Liver (tissue), 9 donors: ENCODE measurements around the gene FRMD4A. TPM values are rescaled to one million over a fixed set of nuclear protein-coding genes. Genes with fewer than 3 reads are reported as not detected.

ENCODE experiments used
- DNase-seq: peaks from one replicate; pipeline ENCODE4 v3.0.0-alpha.2; 2017; ENCODE audit warnings: low spot score
- H3K27ac ChIP-seq, 2 donors: one replicate each; pipeline ENCODE4 v1.7.0; 2013; ENCODE audit warnings: inconsistent platforms in 2 of 2, low read length in 2 of 2, control low read depth in 1 of 2, low read depth in 1 of 2, mild to moderate bottlenecking in 1 of 2
- H3K27me3 ChIP-seq, 4 donors: one replicate each; pipeline versions ENCODE4 v1.6.1 to v1.7.0; 2013; ENCODE audit warnings: low read length in 3 of 4, inconsistent platforms in 1 of 4, mild to moderate bottlenecking in 1 of 4, moderate library complexity in 1 of 4; ENCODE audit not compliant: control insufficient read depth in 4 of 4, insufficient read depth in 4 of 4
- H3K36me3 ChIP-seq, 4 donors: one replicate each; pipeline versions ENCODE4 v1.6.1 to v1.7.0; 2013; ENCODE audit warnings: low read length in 3 of 4, mild to moderate bottlenecking in 3 of 4, low read depth in 1 of 4, moderate library complexity in 1 of 4; ENCODE audit not compliant: control insufficient read depth in 4 of 4, insufficient read depth in 3 of 4
- H3K4me1 ChIP-seq, 4 donors: one replicate each; pipeline versions ENCODE4 v1.6.1 to v1.7.0; 2013; ENCODE audit warnings: low read length in 3 of 4, mild to moderate bottlenecking in 3 of 4, moderate library complexity in 1 of 4; ENCODE audit not compliant: control insufficient read depth in 4 of 4, insufficient read depth in 4 of 4
- H3K4me3 ChIP-seq, 3 donors: one replicate each; pipeline versions ENCODE4 v1.6.1 to v1.7.0; 2013; ENCODE audit warnings: low read length in 3 of 3, control low read depth in 1 of 3, low read depth in 1 of 3, mild to moderate bottlenecking in 1 of 3
- H3K9ac ChIP-seq, 2 donors: one replicate each; pipeline ENCODE4 v1.7.0; 2013; ENCODE audit warnings: low read length in 2 of 2, mild to moderate bottlenecking in 2 of 2, moderate library complexity in 2 of 2, control low read depth in 1 of 2, low read depth in 1 of 2
- H3K9me3 ChIP-seq, 4 donors: one replicate each; pipeline versions ENCODE4 v1.6.1 to v1.7.0; 2013; ENCODE audit warnings: low read length in 3 of 4; ENCODE audit not compliant: control insufficient read depth in 4 of 4
- EGR1 ChIP-seq, 2 donors: IDR thresholded peaks; 2 replicates each; pipeline ENCODE4 v1.6.1; 2016 to 2018; ENCODE audit warnings: antibody characterized with exemption in 2 of 2, low read depth in 2 of 2
- FOXA1 ChIP-seq: IDR thresholded peaks from 2 replicates; pipeline ENCODE4 v1.6.1; 2016; ENCODE audit warnings: antibody characterized with exemption
- FOXA2 ChIP-seq: IDR thresholded peaks from 2 replicates; pipeline ENCODE4 v1.6.1; 2016; ENCODE audit warnings: antibody characterized with exemption
- GABPA ChIP-seq, 2 donors: IDR thresholded peaks in 1 of 2; conservative IDR thresholded peaks in 1 of 2; 2 replicates each; pipeline ENCODE4 v1.6.1; 2016; ENCODE audit warnings: antibody characterized with exemption in 2 of 2, mild to moderate bottlenecking in 1 of 2, moderate library complexity in 1 of 2
- HNF4A ChIP-seq, 2 donors: conservative IDR thresholded peaks; 2 replicates each; pipeline ENCODE4 v1.6.1; 2016; ENCODE audit warnings: antibody characterized with exemption in 2 of 2, mild to moderate bottlenecking in 2 of 2
- HNF4G ChIP-seq: IDR thresholded peaks from 2 replicates; pipeline ENCODE4 v1.6.1; 2016; ENCODE audit warnings: antibody characterized with exemption
- JUND ChIP-seq, 2 donors: IDR thresholded peaks; 2 replicates each; pipeline ENCODE4 v1.6.1; 2016; ENCODE audit warnings: antibody characterized with exemption in 2 of 2
- NR2F2 ChIP-seq: IDR thresholded peaks from 2 replicates; pipeline ENCODE4 v1.6.1; 2016; ENCODE audit warnings: antibody characterized with exemption
- RAD21 ChIP-seq, 2 donors: IDR thresholded peaks; 2 replicates each; pipeline ENCODE4 v1.6.1; 2016; ENCODE audit warnings: antibody characterized with exemption in 2 of 2, mild to moderate bottlenecking in 2 of 2
- RXRA ChIP-seq, 2 donors: IDR thresholded peaks; 2 replicates each; pipeline ENCODE4 v1.6.1; 2017 to 2018; ENCODE audit warnings: antibody characterized with exemption in 2 of 2, mild to moderate bottlenecking in 1 of 2
- SP1 ChIP-seq: IDR thresholded peaks from 2 replicates; pipeline ENCODE4 v1.6.1; 2018; ENCODE audit warnings: antibody characterized with exemption, mild to moderate bottlenecking
- TAF1 ChIP-seq: conservative IDR thresholded peaks from 2 replicates; pipeline ENCODE4 v1.6.1; 2016; ENCODE audit warnings: antibody characterized with exemption, mild to moderate bottlenecking
- YY1 ChIP-seq: IDR thresholded peaks from 2 replicates; pipeline ENCODE4 v1.6.1; 2016; ENCODE audit warnings: antibody characterized with exemption, mild to moderate bottlenecking
- WGBS: extraction: QIAGEN DNeasy Blood & Tissue Kit; methylation state at CpG from one replicate; pipeline ENCODE4 v1.1.7; 2013; 5-methylcytosine and 5-hydroxymethylcytosine counted together
- polyA plus RNA-seq, 2 donors: library from polyadenylated mRNA; stranded (reverse) in 1 of 2; unstranded in 1 of 2; fragments of 200-250 nt in 1 of 2; fragments of >200 nt in 1 of 2; fragmentation: Nextera tagmentation in 1 of 2; extraction: Ambion mirVana in 1 of 2; gene quantifications; one replicate each; pipeline versions ENCODE4 v1.2.1 to v1.2.3, GENCODE V29; 2013 to 2015
- total RNA-seq, 2 donors: library from RNA; depleted of rRNA; stranded (reverse); fragments of >200 nt; gene quantifications; one replicate each; pipeline ENCODE4 v1.2.3, GENCODE V29; 2014
- TF ChIP-seq, protein P1 (sequence below): fragments of 150-350 bp; IDR thresholded peaks from 2 replicates; pipeline ENCODE4 v1.5.1; 2017; ENCODE audit warnings: improper control_type of control experiment, low read depth, low read length; ENCODE audit not compliant: missing input control
- TF ChIP-seq, protein P2 (sequence below): IDR thresholded peaks from 2 replicates; pipeline ENCODE4 v1.6.1; 2016; ENCODE audit warnings: antibody characterized with exemption, mild to moderate bottlenecking
- TF ChIP-seq, protein P3 (sequence below): IDR thresholded peaks from 2 replicates; pipeline ENCODE4 v1.6.1; 2016; ENCODE audit warnings: antibody characterized with exemption
- TF ChIP-seq, protein P4 (sequence below): IDR thresholded peaks from 2 replicates; pipeline ENCODE4 v1.6.1; 2016; ENCODE audit warnings: antibody characterized with exemption
- TF ChIP-seq, protein P5 (sequence below): IDR thresholded peaks from 2 replicates; pipeline ENCODE4 v1.6.1; 2016; ENCODE audit warnings: antibody characterized with exemption
- donor health status: healthy.
- donor health status: healthy.
- donor health status: healthy.
- donor health status: healthy.
- donor health status: healthy.

The FRMD4A gene
- total and polyA plus RNA-seq, 4 donors: 8.2 to 34.3 (median 13.1) TPM

DNA sequence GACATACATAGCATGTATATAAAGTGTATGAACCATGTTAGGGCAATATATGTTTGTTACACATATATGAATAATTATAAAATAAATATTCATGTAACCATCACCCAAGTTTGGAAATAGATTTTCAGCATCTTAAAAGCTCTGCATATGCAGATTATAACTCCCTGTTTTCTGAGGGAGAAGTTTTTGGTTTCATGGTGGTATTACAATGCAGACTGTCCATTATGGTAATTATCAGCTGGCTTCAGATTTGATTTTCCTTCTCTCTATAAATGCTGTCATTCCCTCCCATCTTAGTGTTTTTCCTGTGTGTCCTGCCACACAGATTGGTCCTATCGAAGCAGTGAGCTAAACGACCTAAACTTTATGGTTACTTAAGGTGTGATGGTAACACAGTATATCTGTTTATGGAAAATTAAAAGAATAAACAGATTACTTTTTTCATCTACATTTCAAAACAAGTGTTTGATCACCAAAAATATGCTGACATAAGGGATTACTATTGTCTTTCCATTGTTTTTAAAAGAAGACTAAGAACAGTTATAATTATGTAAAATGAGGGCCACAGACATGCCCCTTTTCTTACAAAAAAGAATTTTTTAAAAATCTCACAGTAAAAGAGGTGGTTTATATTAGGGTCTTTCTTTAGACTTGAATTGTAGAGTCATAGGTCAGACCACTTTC is 726.2 kb downstream of the FRMD4A start:
- WGBS: 92% methylated on average over 2 of the region's 2 CpGs
- no peaks in the 10 kb centered on the region for H3K9me3 ChIP-seq
- no peak overlapping the region for H3K27ac ChIP-seq
- DNase-seq: no peak
- H3K36me3 ChIP-seq: peaks cover 5 to 26% (median 20%) of the 10 kb centered on the region in 4 donors
- H3K9ac ChIP-seq: no peak overlapping the region
- TF ChIP-seq JUND (IDR thresholded peaks at IDR 0.05) (no peak), FOXA2 (no peak), SP1 (no peak), NR2F2 (no peak), RXRA (IDR thresholded peaks at IDR 0.05) (no peak), FOXA1 (no peak), RAD21 (IDR thresholded peaks at IDR 0.05) (no peak), HNF4A (conservative IDR thresholded peaks at IDR 0.05) (no peak), TAF1 (no peak), HNF4G (no peak), YY1 (no peak), GABPA (IDR thresholded peaks at IDR 0.05 in 1 of 2, conservative IDR thresholded peaks at IDR 0.05 in 1 of 2) (no peak), EGR1 (IDR thresholded peaks at IDR 0.05; ENCODE audit: low read depth in 2 of 2) (no peak)
- TF ChIP-seq, protein P1, sequence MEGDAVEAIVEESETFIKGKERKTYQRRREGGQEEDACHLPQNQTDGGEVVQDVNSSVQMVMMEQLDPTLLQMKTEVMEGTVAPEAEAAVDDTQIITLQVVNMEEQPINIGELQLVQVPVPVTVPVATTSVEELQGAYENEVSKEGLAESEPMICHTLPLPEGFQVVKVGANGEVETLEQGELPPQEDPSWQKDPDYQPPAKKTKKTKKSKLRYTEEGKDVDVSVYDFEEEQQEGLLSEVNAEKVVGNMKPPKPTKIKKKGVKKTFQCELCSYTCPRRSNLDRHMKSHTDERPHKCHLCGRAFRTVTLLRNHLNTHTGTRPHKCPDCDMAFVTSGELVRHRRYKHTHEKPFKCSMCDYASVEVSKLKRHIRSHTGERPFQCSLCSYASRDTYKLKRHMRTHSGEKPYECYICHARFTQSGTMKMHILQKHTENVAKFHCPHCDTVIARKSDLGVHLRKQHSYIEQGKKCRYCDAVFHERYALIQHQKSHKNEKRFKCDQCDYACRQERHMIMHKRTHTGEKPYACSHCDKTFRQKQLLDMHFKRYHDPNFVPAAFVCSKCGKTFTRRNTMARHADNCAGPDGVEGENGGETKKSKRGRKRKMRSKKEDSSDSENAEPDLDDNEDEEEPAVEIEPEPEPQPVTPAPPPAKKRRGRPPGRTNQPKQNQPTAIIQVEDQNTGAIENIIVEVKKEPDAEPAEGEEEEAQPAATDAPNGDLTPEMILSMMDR: no peak
- TF ChIP-seq, protein P2, sequence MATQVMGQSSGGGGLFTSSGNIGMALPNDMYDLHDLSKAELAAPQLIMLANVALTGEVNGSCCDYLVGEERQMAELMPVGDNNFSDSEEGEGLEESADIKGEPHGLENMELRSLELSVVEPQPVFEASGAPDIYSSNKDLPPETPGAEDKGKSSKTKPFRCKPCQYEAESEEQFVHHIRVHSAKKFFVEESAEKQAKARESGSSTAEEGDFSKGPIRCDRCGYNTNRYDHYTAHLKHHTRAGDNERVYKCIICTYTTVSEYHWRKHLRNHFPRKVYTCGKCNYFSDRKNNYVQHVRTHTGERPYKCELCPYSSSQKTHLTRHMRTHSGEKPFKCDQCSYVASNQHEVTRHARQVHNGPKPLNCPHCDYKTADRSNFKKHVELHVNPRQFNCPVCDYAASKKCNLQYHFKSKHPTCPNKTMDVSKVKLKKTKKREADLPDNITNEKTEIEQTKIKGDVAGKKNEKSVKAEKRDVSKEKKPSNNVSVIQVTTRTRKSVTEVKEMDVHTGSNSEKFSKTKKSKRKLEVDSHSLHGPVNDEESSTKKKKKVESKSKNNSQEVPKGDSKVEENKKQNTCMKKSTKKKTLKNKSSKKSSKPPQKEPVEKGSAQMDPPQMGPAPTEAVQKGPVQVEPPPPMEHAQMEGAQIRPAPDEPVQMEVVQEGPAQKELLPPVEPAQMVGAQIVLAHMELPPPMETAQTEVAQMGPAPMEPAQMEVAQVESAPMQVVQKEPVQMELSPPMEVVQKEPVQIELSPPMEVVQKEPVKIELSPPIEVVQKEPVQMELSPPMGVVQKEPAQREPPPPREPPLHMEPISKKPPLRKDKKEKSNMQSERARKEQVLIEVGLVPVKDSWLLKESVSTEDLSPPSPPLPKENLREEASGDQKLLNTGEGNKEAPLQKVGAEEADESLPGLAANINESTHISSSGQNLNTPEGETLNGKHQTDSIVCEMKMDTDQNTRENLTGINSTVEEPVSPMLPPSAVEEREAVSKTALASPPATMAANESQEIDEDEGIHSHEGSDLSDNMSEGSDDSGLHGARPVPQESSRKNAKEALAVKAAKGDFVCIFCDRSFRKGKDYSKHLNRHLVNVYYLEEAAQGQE: no peak
- TF ChIP-seq, protein P3, sequence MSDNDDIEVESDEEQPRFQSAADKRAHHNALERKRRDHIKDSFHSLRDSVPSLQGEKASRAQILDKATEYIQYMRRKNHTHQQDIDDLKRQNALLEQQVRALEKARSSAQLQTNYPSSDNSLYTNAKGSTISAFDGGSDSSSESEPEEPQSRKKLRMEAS: no peak
- TF ChIP-seq, protein P4, sequence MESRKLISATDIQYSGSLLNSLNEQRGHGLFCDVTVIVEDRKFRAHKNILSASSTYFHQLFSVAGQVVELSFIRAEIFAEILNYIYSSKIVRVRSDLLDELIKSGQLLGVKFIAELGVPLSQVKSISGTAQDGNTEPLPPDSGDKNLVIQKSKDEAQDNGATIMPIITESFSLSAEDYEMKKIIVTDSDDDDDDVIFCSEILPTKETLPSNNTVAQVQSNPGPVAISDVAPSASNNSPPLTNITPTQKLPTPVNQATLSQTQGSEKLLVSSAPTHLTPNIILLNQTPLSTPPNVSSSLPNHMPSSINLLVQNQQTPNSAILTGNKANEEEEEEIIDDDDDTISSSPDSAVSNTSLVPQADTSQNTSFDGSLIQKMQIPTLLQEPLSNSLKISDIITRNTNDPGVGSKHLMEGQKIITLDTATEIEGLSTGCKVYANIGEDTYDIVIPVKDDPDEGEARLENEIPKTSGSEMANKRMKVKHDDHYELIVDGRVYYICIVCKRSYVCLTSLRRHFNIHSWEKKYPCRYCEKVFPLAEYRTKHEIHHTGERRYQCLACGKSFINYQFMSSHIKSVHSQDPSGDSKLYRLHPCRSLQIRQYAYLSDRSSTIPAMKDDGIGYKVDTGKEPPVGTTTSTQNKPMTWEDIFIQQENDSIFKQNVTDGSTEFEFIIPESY: no peak
- TF ChIP-seq, protein P5, sequence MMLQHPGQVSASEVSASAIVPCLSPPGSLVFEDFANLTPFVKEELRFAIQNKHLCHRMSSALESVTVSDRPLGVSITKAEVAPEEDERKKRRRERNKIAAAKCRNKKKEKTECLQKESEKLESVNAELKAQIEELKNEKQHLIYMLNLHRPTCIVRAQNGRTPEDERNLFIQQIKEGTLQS: no peak
- no peaks in the 10 kb centered on the region for H3K27me3 ChIP-seq
- H3K4me3 ChIP-seq: no peak overlapping the region
- H3K4me1 ChIP-seq: no peaks in the 10 kb centered on the region
